ENCODE measurements around the gene CRELD2. TPM values are rescaled to one million over a fixed set of nuclear protein-coding genes. Genes with fewer than 3 reads are reported as not detected.

Gene CRELD2
- total and polyA plus RNA-seq, 2 of the 13 experiments (the other 11 are each of a cell fraction or from before 2014, with no cell fraction given), result 17.2 to 44.7 TPM

DNA sequence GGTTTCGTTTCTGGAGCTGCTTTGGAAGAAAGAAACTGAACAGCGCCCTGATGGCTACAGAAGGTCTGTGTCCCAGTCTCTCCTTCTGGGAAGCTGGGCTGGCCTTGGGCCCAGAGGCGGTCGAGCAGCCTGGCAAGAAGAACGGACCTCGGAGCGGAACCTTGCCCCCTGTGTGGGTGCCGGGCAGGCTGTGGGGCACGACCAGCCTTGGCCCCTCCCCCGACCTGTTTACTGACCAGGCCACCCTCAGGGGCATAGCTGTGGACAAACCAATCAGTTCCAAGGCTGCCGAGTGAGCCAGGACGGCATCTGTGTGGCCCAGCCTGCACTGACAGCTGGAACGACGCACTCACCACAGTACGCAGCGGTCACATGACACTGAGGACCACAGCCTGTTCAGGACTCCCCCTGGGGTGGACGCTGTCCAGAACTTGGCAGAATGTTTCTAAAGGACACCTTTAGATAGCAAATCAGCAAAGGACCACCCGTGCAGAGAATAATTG, 49.3 kb downstream of the CRELD2 start (continued):
- TF ChIP-seq, protein P1, sequence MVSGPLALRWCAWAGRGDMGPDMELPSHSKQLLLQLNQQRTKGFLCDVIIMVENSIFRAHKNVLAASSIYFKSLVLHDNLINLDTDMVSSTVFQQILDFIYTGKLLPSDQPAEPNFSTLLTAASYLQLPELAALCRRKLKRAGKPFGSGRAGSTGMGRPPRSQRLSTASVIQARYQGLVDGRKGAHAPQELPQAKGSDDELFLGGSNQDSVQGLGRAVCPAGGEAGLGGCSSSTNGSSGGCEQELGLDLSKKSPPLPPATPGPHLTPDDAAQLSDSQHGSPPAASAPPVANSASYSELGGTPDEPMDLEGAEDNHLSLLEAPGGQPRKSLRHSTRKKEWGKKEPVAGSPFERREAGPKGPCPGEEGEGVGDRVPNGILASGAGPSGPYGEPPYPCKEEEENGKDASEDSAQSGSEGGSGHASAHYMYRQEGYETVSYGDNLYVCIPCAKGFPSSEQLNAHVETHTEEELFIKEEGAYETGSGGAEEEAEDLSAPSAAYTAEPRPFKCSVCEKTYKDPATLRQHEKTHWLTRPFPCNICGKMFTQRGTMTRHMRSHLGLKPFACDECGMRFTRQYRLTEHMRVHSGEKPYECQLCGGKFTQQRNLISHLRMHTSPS (CRISPR knock-in tag; IDR thresholded peaks at IDR 0.05; ENCODE audit: low read depth), result peak; percentile 99
- TF ChIP-seq, protein P2, sequence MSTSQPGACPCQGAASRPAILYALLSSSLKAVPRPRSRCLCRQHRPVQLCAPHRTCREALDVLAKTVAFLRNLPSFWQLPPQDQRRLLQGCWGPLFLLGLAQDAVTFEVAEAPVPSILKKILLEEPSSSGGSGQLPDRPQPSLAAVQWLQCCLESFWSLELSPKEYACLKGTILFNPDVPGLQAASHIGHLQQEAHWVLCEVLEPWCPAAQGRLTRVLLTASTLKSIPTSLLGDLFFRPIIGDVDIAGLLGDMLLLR (CRISPR knock-in tag; IDR thresholded peaks at IDR 0.05), result no peak
- TF ChIP-seq ZNF230 (CRISPR knock-in tag; IDR thresholded peaks at IDR 0.05) (no peak), DPF2 (CRISPR knock-in tag; IDR thresholded peaks at IDR 0.05; ENCODE audit: borderline replicate concordance, low read depth) (0 out of 2 replicates have a peak, but pooled peaks have one; percentile 18), PHF21A (CRISPR knock-in tag; IDR thresholded peaks at IDR 0.05) (peak; percentile 6; the same call in 1 of the 2 replicates), IRF9 (CRISPR knock-in tag; IDR thresholded peaks at IDR 0.05; ENCODE audit: borderline replicate concordance) (no peak), CEBPB (IDR thresholded peaks at IDR 0.05; ENCODE audit: borderline replicate concordance, low read depth, low read length) (no peak), MED8 (CRISPR knock-in tag; IDR thresholded peaks at IDR 0.05; ENCODE audit: insufficient replicate concordance) (peak; percentile 34), ZFX (CRISPR knock-in tag; IDR thresholded peaks at IDR 0.05; ENCODE audit: low read depth) (peak; percentile 20), POLR2AphosphoS2 (IDR thresholded peaks at IDR 0.05; ENCODE audit: low read depth, low read length) (peak; percentile 10; the same call in 1 of the 2 replicates)
- TF ChIP-seq, protein P3, sequence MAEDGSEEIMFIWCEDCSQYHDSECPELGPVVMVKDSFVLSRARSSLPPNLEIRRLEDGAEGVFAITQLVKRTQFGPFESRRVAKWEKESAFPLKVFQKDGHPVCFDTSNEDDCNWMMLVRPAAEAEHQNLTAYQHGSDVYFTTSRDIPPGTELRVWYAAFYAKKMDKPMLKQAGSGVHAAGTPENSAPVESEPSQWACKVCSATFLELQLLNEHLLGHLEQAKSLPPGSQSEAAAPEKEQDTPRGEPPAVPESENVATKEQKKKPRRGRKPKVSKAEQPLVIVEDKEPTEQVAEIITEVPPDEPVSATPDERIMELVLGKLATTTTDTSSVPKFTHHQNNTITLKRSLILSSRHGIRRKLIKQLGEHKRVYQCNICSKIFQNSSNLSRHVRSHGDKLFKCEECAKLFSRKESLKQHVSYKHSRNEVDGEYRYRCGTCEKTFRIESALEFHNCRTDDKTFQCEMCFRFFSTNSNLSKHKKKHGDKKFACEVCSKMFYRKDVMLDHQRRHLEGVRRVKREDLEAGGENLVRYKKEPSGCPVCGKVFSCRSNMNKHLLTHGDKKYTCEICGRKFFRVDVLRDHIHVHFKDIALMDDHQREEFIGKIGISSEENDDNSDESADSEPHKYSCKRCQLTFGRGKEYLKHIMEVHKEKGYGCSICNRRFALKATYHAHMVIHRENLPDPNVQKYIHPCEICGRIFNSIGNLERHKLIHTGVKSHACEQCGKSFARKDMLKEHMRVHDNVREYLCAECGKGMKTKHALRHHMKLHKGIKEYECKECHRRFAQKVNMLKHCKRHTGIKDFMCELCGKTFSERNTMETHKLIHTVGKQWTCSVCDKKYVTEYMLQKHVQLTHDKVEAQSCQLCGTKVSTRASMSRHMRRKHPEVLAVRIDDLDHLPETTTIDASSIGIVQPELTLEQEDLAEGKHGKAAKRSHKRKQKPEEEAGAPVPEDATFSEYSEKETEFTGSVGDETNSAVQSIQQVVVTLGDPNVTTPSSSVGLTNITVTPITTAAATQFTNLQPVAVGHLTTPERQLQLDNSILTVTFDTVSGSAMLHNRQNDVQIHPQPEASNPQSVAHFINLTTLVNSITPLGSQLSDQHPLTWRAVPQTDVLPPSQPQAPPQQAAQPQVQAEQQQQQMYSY (CRISPR knock-in tag; IDR thresholded peaks at IDR 0.05), result no peak
- TF ChIP-seq, protein P4, sequence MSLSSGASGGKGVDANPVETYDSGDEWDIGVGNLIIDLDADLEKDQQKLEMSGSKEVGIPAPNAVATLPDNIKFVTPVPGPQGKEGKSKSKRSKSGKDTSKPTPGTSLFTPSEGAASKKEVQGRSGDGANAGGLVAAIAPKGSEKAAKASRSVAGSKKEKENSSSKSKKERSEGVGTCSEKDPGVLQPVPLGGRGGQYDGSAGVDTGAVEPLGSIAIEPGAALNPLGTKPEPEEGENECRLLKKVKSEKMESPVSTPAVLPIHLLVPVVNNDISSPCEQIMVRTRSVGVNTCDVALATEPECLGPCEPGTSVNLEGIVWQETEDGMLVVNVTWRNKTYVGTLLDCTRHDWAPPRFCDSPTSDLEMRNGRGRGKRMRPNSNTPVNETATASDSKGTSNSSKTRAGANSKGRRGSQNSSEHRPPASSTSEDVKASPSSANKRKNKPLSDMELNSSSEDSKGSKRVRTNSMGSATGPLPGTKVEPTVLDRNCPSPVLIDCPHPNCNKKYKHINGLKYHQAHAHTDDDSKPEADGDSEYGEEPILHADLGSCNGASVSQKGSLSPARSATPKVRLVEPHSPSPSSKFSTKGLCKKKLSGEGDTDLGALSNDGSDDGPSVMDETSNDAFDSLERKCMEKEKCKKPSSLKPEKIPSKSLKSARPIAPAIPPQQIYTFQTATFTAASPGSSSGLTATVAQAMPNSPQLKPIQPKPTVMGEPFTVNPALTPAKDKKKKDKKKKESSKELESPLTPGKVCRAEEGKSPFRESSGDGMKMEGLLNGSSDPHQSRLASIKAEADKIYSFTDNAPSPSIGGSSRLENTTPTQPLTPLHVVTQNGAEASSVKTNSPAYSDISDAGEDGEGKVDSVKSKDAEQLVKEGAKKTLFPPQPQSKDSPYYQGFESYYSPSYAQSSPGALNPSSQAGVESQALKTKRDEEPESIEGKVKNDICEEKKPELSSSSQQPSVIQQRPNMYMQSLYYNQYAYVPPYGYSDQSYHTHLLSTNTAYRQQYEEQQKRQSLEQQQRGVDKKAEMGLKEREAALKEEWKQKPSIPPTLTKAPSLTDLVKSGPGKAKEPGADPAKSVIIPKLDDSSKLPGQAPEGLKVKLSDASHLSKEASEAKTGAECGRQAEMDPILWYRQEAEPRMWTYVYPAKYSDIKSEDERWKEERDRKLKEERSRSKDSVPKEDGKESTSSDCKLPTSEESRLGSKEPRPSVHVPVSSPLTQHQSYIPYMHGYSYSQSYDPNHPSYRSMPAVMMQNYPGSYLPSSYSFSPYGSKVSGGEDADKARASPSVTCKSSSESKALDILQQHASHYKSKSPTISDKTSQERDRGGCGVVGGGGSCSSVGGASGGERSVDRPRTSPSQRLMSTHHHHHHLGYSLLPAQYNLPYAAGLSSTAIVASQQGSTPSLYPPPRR (CRISPR knock-in tag; IDR thresholded peaks at IDR 0.05; ENCODE audit: borderline replicate concordance), result no peak

Measured in HepG2 (cell line).